GM21423 (cell line): Measurements from ENCODE around the gene SPTSSB.

Source experiments
- ATAC-seq: cut with Tn5 transposase; IDR thresholded peaks from one replicate; pipeline ENCODE4 v1.9.1; 2021; ENCODE audit warnings: mild to moderate bottlenecking, moderate library complexity; ENCODE audit not compliant: unreplicated experiment

Gene SPTSSB, protein sequence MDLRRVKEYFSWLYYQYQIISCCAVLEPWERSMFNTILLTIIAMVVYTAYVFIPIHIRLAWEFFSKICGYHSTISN

DNA sequence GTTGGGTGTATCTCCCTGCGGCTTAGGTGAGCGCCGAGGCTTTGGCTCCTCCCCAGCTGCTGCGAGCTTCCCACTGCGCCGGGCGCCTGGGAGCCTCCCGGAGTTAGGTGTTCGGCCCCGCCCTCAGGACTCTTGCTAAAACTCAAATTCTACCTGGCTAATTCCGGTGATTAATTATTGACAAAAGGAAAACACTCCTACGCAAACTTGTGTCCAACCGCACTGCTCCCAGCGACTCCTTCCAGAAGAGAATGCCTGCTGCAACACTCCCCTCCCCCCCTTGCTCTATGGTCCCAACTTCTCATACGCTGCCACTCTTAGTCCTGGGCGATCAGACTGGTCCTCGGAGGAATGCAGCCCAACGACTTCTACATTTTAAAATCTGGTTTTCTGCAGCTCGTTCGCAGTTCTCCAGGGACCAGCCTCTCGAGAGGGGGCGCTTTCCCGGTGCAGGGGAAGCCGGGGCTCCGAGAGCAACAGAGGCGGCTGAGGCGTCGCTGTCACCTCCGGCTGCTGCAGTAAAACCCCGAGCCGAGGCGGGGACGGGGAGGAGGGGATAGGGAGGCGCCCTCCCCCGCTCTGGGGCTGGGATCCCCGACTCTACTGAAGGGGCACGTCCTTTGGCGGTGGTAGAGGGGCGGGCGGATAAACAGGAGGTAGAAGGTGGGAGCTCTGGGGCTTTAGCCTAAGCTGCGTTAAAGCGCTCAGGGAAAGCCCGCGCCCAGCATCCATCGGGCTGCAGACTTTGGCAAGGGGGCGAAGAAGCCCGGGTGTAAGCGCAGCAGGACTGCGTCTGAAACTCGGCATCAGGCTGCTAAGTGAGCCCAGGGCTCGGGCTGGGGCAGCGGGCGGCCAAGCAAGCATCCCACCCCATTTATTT, at the start of gene SPTSSB:
Gene SPTSSB, minus strand, starts transcription at position 77 of the 880 bp plus-strand sequence. CDS start 25,194 bp downstream, outside the sequence.
- peak; percentile 53 for ATAC-seq

DNA sequence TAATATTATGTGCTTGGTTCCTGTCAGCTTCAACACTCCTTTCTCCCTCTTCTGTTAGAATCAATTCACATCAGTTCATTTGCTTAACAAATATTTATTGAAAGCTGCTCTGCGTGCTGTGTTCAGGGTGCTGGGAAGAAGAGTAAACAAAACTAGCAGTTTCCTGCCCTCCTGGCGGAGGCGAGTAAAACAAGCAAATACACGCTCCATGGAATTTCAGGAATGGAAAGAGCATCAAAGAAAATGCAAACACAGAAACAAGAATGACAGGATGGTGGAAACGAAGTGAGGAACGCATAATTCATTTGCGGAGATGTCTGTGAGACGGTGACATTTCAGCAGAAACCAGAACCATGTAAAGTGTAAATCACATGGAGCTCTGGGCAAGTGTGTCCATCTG, 49.4 kb upstream of the SPTSSB start:
- ATAC-seq: no peak

DNA sequence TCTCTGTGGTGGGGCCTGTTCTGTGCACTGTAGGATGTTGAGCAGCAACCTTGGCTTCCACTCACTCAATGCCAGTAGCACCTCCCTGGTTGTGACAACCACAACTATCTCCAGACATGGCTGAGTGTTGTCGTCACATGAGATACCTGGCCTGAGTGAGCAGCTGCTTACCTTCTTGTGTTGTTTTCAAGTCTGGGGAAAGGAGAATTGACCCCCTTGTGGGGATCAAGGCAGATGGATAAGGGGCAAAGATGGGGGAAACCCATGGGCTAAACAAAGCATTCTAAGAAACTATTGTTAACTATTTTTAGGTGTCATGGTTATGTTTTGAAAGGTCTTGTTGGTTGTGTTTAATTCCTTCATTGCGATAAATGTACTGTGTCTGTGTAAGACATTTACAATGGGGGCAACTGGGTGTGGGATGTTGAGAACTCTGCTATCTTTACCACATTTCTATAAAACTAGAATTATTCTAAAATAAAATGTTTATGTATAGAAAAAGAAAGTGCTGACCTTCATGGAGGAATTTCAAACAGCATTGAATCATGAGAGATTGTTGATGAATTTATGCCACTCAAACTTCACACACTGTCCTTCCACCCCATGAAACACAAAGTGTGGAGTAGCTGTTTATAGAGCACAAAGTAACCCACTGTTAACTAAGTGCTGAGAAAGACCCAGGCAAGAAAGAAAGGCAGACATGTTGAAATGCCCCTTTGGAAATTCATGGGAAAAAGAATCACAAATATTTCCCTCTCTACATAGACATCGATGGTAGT, 48.4 kb upstream of the SPTSSB start:
- ATAC-seq: no peak

DNA sequence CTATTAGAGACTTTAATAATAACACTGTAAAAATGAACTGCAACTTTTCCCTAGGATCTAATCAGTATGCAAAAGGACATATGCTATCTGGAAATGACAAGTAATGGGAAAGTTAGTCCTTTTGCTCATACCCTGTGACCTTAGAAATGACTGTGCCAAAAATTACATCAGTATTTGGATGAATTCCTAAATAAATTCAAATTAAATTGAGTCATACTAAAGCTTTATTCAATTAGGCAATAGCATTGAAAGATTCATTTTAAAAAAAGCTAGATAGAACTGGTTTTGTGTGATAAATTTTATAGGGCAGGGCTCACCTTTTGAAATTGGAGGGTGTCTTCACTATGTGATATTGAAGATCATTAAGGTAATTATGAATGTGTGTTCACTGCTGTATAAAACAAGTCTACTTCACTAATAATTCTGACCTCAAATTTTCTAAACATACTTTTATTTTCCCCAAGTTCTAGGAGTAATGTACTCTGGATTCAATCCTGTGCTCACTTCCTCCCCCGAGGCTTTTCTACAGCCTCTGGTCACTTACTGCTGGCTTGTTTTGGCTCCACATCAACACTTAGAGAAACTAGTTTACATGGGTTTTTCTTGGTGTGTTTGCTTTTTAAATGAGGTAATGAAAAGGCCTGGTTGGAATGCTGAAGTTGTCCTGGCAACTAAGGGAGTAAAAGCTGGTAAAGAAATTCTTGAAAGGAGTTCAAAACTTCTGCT, 44.4 kb upstream of the SPTSSB start:
- ATAC-seq: no peak

DNA sequence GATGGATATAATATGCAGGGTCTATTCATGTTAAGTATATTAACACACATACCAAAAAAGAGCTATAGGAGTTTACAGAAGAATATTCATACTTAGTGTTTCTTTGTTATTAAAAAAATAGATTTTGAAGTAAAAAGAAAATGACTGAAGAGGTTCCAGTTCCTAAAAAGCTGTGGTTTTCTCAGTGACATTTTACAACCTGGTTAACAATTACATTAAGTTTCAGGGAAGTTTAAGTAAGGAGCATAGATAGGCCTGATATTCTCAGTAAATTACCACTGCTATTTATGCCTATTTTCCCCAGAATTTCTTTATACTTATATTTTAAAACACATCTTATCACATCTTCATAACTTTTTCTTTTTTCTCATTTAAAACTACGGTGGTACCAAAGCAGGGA, 43.6 kb upstream of the SPTSSB start:
- ATAC-seq: peak; percentile 61

DNA sequence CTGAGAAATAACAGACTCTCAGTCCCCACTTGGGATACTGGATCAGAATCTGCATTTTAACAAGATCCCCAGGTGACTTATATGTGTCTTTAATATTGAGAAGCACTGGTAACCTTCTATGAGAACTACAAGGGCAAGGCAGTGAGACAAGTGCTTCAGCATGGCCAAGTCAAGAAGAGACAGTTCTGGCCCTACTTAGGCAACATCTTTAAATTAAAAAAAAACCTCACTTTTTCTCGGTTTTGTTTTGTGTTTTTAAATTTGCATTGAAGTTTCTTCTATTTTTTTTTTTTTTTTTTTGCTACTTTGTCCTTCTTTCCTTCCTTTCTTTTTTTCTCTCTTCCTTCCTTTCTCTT, 42.5 kb upstream of the SPTSSB start:
- ATAC-seq: peak; percentile 36

DNA sequence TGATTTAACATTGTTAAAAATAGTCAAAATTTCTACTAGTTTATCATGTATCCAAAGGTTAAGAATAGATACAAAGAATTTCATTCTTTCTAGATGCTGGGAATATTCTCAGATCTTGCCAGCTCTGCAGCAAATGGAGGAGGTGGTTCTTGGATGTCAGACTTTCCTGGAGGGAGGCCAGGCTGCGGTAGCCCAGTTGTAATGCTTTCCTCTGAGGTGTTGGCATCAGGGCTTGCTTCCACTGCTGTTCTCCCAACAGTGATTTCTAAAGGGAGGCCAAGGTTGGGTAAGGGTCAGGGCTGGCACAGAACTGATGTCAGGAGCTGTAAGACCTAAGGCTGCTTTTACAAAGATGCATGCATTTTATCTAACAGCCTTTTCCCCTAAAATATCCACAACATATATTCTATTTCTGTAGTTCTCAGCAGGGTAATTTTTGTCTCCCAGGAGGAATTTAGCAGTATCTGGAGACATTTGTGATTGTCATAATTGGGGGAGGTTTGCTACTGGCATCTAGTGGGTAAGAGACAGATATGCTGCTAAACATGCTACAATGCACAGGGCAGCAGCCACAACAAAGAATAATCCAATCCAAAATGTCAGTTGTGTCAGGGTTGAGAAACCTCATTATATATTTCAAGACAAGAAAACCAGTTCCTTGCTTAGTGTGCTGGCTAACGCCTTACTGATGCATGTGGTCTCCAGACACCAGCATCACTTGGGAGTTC, 42.0 kb upstream of the SPTSSB start:
- ATAC-seq: peak; percentile 22

DNA sequence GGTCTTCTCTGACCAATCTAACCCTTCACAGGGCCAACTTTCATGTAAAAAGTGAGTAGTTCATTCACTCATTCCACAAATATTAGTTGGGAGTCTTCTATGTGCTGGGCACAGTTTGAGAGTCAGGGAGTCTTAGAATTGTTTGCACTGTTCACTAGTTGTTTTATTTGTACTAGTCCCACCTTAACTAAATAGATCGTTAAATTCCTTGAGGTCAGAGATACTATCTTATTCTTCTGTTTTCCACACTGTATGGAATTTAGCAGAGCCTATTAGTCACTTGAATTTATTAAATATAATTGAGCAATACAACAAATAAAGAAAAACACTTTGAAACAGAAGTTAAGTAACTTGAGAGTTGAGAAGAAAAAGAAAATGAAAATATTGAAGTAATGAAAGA, 40.8 kb upstream of the SPTSSB start:
- no peak for ATAC-seq

DNA sequence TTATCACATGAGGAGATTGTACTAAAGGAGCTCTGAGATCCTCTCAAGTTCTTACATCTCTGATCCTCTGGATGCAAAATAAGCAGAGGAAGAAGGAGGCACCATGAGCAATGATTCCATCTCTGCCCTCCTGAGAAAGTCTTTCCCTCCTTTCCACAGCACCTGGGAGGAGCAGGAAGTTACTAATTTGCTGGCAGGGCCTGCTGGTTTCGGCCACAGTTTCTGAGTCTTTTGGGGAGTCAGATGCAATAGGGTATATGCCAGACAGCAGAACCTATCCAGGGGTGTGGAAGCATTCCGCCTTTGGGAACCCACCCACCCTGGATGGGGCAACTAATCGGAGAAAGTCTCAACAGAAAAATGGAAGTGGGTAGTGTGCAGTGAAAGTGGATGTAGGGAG, 38.5 kb upstream of the SPTSSB start:
- ATAC-seq: no peak

DNA sequence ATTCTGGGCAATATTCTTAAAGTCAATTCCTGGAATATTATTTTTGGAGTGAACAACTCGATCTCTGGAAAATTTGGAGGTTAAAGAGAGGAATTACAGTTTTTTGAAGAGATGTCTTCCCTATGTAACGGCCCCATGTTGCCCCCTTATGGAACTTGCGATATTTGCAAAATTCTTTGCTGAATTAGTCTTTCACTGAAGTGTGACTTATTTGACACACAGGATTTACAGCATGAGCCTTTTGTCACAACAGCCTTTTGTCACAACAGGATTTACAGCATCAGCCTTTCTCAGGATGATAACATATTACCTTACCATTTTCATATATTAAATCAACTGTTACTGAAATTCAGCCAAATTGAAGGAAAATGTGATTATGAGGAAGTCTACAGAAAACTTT, 37.8 kb upstream of the SPTSSB start:
- peak; percentile 49 for ATAC-seq

DNA sequence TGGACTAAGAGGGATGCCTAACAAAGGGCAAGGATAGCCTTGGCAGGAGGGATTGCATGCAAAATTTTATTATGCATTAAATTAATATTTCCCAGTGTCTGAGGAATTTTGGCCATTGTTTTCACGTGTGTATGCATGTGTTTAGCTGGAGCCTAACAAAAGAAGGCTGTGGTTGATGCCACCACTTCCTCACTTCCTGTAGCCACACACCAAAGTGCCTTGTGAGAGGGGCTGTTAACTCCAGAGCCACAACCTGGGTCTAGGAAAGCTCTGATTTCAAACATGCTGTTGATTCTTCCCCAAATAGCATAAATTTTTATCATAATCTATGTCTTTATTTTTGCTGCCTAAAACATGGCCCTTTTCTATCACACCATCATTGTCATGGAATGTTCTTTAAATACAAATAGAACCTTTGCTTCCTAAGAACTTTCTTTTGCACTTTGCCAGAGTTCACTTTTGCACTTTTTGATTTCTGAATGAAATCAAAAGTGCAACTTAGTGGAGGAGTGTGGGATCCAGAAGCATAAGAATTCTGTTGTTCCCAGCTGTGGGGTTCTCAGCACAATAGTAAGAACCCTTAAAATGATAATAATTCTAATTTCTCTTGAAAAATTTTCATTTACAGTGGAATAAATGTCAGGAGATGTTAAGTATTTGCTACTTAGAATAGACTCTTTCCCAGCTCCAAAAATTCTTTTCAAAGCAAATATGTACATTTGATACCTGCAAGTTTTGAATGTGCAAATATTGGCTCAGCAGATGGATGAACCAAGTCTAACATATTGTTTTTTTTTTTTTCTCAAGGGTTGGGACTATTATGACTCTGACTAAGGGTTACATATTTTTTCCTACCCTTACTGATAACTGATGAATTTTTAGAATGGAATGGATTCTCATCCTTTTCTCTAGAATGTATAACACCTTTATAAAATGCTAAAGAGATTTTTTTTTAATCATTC, 35.6 kb upstream of the SPTSSB start:
- ATAC-seq: no peak

DNA sequence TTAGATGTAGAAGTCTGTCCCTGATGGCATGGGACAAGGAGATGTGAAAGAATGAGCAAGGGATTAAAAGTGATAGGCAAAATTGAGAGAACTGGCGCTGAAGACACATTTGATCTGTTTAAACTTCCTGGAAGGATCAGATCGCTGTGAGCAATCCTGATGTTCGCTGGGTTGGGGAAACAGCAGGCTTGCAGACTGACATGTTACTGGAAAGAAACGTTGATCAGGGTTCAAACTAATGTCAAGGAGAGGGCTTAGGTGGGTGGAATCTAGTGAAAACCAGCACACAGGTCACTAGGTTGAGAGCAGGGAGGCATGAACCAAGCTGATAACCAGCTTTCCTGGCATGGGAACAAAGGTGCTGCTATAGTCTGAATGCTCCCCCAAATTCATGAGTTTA, 34.5 kb upstream of the SPTSSB start:
- ATAC-seq: no peak

DNA sequence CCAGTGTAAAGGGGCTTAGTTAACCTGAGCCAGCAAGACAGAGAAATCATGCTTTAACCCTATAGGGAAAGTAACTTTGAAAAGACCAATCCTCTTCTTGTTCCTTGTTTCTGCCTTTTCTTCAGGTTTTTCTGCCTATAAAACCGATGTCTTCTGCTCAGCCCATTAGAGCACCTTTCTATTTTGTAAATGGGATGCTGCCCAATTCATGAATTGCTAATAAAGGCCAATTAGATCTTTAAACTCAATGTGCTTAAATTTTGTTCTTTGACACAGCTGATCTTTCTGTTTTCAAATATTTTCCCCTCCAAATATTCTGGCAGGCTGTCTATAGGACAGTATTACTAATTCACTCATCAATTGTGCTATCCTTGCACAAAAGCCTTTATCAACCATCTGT, 33.8 kb upstream of the SPTSSB start:
- no peak for ATAC-seq

DNA sequence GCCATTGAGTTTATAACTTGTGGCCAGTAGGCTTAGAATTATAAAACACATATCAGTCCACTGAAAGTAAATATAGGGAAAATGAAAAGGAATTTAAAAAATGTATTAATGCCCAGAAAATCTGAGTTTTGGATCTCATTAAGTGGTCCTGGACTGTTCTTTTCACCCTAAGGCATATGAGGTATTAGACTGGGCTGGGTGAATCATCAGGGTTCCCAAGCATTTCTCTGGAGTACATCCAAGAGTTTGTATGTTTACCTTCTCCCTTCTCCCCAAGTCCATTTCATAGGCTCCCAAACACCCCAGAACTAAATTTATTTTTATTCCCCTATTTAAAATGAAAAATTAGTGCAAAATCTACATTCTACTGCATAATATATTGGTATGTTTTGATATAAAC, 31.9 kb upstream of the SPTSSB start:
- ATAC-seq: no peak

DNA sequence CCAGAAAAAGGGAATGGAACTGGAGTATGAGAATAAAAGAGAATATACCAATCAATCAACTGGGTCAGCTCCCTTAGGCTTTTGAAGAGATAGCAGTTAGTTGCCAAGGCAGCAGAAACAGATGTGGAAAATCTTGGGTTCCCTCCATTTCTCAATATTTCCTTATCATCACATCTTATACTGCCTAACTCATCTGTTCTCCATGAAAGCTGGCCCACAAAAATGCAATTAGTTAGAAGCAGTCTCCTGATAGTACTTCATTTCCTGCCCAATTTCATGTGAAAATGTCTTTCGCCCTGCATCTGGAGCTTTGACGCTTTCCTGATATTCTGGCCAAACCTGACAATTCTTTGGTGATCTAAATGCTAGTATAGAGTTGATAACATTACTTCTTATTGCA, 30.1 kb upstream of the SPTSSB start:
- ATAC-seq: no peak

DNA sequence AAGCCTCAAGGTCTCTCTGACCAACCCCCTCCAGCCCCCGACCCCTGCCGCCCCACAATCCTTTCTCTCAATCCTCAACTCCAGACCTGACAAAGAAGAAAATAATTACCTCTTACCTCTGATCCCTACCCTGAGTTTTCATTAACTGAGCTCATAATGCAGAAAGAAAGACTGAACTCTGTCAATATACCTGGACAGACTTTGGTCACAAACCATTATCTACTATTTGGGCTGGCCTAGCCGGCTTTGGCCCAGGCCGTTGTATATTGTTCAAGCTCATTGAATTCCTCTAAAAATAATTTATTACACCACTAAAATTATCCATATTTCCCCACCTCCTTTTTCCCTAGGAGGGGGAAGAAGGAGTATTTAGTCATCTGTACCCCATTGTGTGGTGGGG, 29.3 kb upstream of the SPTSSB start:
- no peak for ATAC-seq

DNA sequence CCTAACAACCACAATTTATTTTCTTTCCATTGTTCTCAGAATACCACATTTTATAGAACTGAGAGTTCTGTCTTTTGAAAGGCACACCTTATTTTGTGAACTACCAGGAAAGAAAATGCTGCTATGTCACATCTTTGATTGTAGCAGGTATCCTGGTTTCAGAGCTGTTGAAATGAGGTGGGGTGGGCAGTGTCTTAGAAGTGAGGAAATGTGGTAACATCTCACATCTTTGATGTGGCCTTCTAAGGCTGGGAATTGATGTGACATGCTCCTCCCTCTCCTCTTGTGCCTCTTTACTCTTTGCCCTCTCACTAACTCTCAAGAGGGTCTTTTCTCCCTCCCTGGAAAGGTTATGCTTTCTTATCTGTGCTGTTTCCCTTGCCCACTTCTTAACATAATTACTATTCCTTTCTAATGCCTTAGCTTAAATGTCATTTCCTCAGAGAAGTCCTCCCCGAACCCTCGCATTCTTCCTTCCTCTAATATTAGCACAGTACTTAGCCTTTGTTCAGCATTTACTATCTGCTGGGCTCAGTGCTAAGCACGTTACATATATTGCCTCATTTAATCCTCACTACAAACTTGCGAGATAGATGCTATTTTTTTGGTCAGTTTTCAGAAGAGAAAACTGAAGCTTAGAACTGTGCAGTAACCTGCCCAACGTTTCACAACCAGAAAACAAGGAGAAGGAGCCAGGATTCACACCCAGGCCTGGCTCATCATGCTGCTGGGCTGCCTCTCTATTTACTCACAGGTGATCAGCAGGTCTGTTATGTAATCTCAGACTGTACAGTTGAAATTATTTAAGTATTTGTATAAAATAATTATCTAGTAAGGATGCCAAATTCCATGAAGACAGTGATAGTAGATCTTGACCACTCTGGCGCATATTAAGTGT, 24.0 kb upstream of the SPTSSB start:
- ATAC-seq: no peak

DNA sequence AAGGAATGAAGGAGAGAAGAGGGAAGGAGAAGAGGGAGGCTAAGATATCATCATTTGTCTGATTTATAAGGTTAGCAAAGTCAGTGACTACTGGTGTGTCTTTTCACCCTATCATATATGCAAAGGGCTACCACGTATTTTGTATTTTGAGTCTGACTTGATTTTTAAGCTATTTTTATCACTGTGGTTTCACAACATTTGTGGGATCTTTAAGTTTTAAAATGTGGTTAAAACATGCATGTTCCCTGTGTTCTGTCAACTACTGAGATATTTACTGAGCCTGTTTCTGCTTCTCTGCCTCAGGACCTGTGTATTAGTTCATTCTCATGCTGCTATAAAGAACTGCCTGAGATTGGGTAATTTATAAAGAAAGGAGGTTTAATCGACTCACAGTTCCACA, 22.5 kb upstream of the SPTSSB start:
- ATAC-seq: no peak

DNA sequence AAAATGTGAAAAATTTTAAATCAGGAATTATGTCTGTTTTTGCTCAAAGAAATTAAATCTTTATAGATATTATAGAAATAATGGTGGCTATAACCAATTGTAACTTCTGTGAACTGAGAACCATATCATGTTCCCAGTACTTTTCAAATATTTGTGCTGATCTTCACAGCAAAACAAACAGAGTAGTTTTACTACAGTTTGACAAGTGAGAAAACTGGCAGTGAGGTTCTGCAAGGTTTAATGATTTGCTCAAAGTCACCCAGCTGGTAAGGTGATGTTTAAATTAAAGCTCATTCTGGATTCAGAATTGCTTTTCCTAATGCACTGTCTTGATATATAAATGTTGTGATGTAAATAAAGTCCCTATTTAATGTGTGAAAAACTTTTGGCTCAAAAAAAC, 22.0 kb upstream of the SPTSSB start:
- ATAC-seq: no peak
